Ammon's horn (tissue), 1 donor: ENCODE data around the gene TCF23.
A peak's percentile ranks its signal among the peaks of the same experiment; 100 is the strongest.
"Not testable (repeated sequence)": the region's sequence is repeated elsewhere in the genome, so short reads cannot be mapped to it uniquely, and the experiment has no call there.

Source experiments
- DNase-seq: peaks from one replicate; pipeline ENCODE4 v3.0.0-alpha.2; 2016; ENCODE audit warnings: low spot score

The TCF23 gene

GRCh38 chr2:27148801-27149439 lies at the start of gene TCF23:
TCF23 (plus strand) TSS chr2:27149004; CDS start chr2:27149134, 130 bp downstream.
- DNase-seq, result no peak

GRCh38 chr2:27099334-27099955 lies 49.4 kb upstream of the TCF23 start:
- DNase-seq, result no peak

GRCh38 chr2:27100036-27100435 lies 48.8 kb upstream of the TCF23 start:
- no peak for DNase-seq

- DNase-seq, result no peak
These were observed 46.5 kb upstream of the TCF23 start for GRCh38 chr2:27102329-27102728.

GRCh38 chr2:27105981-27106380 lies 42.8 kb upstream of the TCF23 start:
- DNase-seq, result no peak

- no peak for DNase-seq
These were observed 40.6 kb upstream of the TCF23 start for GRCh38 chr2:27108221-27108620.

- DNase-seq, result no peak
These were observed 39.7 kb upstream of the TCF23 start for GRCh38 chr2:27109083-27109482.

- not testable (repeated sequence) for DNase-seq
These were observed 38.0 kb upstream of the TCF23 start for GRCh38 chr2:27110603-27111352.

- not testable (repeated sequence) for DNase-seq
These were observed 37.3 kb upstream of the TCF23 start for GRCh38 chr2:27111392-27112078.

GRCh38 chr2:27115519-27115918 lies 33.3 kb upstream of the TCF23 start:
- DNase-seq, result no peak

- no peak for DNase-seq
These were observed 30.7 kb upstream of the TCF23 start for GRCh38 chr2:27117995-27118524.

- DNase-seq, result peak; percentile 37
These were observed 30.1 kb upstream of the TCF23 start, which contains the start of gene CGREF1 for GRCh38 chr2:27118525-27119329. CGREF1 (minus strand) TSS chr2:27119128; CDS start chr2:27104366, 14,762 bp downstream.

GRCh38 chr2:27119330-27119670 lies 29.5 kb upstream of the TCF23 start:
- DNase-seq, result not testable (repeated sequence)

- no peak for DNase-seq
These were observed 26.9 kb upstream of the TCF23 start for GRCh38 chr2:27121906-27122305.

GRCh38 chr2:27122791-27123190 lies 26.0 kb upstream of the TCF23 start:
- DNase-seq, result no peak

GRCh38 chr2:27123302-27124150 lies 25.3 kb upstream of the TCF23 start, which contains the start of gene ABHD1:
ABHD1 (plus strand) TSS chr2:27123815; CDS start chr2:27123949, 134 bp downstream.
- peak; percentile 78 for DNase-seq

GRCh38 chr2:27125104-27125503 lies 23.7 kb upstream of the TCF23 start:
- DNase-seq, result no peak

GRCh38 chr2:27126252-27126710 lies 22.5 kb upstream of the TCF23 start:
- DNase-seq, result no peak

- DNase-seq, result no peak
These were observed 20.7 kb upstream of the TCF23 start for GRCh38 chr2:27127883-27128667.
